HT-29 (cell line): ENCODE data around the gene SGPP2. TPM values are rescaled to one million over a fixed set of nuclear protein-coding genes. Genes with fewer than 3 reads are reported as not detected.
"Not testable (repeated sequence)": the region's sequence is repeated elsewhere in the genome, so short reads cannot be mapped to it uniquely, and the experiment has no call there.

Experiments
- DNase-seq: peaks from one replicate; pipeline ENCODE4 v3.0.0-alpha.2; 2015; ENCODE audit warnings: low spot score
- total RNA-seq: library from RNA; depleted of rRNA; stranded (reverse); fragments of >200 nt; shearing (Covaris generic); gene quantifications from 2 replicates; pipeline ENCODE4 v1.2.3, GENCODE V29; 2014; rRNA removed

The SGPP2 gene, protein sequence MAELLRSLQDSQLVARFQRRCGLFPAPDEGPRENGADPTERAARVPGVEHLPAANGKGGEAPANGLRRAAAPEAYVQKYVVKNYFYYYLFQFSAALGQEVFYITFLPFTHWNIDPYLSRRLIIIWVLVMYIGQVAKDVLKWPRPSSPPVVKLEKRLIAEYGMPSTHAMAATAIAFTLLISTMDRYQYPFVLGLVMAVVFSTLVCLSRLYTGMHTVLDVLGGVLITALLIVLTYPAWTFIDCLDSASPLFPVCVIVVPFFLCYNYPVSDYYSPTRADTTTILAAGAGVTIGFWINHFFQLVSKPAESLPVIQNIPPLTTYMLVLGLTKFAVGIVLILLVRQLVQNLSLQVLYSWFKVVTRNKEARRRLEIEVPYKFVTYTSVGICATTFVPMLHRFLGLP
- 16.9 and 23.6 TPM in 2 replicates for total RNA-seq

DNA sequence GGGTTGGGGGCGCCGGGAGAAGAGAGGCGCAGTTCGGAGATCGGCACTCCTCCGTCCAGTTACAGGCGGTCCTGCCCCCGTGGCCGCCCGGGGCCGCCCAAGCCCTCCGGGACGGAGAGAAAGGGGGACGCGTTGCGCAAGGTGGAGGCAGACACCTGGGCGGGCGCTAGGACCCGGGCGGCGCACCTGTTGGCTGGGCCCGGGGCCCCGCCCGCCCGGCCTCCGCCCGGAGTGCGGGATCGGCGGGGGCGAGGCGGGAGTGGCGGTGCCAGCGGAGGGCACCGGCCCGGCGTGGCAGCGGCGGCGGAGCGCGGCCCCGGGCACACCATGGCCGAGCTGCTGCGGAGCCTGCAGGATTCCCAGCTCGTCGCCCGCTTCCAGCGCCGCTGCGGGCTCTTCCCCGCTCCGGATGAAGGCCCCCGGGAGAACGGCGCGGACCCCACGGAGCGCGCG lies at the start of gene SGPP2:
SGPP2 (plus strand) TSS at position 268 of the 453 bp plus-strand sequence; CDS start at position 328, 60 bp downstream.
- DNase-seq = peak; percentile 56

DNA sequence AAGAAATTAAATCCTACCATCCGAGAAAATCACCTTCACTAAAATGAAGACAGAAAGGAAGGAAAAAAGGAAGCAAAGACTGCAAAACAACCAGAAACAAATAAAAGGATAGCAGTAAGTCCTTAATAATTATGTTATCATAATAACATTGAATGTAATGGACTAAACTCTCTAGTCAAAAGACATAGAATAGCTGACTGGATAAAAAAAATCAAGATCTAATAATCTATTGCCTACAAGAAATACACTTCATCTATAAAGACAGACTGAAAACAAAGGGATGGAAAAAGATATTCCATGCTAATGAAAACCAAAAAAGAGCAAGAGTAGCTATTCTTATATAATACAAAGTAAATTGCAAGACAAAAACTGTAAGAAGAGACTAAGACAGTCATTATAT lies 48.5 kb upstream of the SGPP2 start:
- no peak for DNase-seq

DNA sequence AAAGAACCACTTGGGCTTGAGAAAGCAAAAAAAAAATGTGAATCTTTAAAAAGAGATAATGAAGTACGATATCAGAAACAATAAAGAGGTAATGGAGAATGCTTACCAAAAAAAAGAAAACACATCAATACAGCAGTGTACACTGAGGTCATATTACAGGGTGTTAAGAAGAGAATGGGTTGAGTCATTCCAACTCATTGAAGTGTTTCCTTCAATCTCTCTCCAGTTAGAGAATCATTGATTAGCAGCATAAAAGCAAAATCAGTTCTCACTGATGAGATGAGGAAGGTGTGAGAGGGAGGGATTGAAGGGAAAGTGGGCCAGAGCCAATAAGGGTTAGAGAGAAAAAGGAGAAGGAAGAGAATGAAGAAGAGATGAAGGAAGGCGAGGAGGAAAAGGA lies 43.9 kb upstream of the SGPP2 start:
- no peak for DNase-seq

DNA sequence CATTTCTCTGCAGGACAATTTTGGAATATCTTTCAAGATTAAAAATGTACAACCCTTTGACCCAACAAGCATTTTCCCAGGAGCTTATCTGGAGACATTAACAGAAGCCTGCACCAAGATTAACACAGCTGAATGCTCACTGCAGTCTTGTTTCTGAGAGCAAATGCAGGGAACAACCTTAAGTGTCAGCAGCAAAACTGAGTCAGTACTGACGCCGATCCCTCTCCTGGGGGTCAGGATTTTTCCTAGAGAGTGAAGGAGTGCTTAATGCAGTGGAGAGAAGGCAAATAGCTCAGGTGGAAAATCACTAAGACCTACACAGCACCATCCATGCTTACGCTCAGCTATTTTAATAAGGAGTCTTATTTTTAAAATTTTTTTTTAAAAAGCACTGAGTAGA lies 42.8 kb upstream of the SGPP2 start:
- no peak for DNase-seq

DNA sequence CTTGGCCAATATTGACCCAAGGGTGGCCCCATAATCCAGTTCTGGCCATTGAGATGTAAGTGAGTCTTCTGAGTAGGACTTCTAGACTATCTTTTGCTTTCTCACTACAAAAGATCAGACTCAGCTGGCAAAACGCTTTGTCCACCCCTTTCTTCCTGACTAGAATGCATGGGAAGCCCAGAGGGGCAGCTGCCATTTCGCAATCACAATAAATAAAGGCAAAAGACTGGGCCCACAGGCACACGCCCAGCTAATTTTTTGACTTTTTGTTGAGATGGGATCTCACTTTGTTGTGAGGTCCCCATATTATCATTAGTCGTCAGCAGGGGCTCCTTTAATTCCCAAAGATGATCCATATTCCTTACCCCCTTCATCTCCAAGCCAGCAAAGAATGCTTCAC lies 41.1 kb upstream of the SGPP2 start:
- no peak for DNase-seq

DNA sequence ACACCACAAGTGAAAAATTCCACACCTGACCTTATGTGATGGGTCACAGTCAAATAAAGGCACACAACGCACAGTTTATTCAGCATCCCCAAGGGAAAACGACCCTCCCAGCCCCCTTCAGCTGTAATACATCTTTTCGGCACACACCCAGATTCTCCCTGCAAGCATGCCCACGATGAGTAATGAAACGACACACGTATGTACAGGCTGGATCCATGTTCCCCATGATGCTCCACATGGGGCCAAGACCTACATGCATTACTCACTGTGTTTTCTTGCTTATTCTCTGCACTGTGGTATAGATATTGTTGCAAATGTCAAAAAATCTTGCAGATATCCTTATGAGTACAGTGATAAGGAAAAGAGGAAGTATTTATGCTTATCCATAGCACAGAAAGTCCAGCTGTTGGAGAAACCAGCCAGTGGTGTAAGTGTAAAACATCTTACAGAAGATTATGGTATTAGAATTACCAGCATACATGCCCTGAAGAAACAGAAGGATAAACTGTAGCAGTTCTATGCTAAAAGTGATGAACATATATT lies 32.5 kb upstream of the SGPP2 start:
- no peak for DNase-seq

DNA sequence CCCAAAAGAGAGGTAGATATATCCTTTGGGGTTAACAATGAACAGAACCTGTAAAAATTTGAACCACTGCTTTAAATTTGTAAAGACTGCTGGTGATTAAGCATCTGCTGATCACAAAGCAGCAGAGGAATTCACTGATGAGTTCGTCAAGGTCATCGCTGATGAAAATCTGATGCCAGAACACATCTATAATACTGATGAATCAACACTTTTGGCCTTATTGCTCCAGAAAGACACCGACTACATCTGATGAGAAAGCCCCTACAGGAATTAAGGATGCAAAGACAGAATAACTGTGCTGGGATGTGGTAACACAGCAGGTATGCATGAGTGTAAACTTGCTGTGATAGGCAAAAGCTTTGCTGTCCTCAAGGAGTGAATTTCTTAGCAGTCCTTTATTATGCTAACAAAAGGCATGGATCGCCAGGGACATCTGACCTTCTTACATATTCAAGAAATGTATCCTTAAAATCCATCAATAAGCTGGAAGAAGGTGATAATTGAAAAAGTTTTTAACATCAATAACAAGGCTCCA lies 30.5 kb upstream of the SGPP2 start:
- no peak for DNase-seq

DNA sequence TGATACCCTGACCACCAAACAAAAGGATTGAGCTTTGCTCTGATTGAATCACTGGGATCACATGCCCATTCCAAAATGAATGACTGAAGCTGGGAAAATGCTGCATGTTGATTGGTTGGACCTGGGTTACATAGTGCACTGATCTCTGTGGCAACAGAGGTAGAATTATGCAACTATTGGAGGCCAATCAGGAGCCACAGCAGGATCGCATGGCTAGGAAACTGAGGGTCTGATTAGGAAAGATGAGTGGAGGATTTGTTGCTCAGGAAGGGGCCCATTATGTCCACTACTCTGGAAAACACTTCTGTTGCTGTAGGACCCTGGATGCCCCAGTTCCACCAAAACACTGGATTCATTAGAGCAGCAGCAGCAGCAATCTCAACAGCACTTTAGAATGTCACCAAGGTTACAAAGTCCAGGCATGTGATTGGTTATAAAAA lies 25.9 kb upstream of the SGPP2 start:
- no peak for DNase-seq

DNA sequence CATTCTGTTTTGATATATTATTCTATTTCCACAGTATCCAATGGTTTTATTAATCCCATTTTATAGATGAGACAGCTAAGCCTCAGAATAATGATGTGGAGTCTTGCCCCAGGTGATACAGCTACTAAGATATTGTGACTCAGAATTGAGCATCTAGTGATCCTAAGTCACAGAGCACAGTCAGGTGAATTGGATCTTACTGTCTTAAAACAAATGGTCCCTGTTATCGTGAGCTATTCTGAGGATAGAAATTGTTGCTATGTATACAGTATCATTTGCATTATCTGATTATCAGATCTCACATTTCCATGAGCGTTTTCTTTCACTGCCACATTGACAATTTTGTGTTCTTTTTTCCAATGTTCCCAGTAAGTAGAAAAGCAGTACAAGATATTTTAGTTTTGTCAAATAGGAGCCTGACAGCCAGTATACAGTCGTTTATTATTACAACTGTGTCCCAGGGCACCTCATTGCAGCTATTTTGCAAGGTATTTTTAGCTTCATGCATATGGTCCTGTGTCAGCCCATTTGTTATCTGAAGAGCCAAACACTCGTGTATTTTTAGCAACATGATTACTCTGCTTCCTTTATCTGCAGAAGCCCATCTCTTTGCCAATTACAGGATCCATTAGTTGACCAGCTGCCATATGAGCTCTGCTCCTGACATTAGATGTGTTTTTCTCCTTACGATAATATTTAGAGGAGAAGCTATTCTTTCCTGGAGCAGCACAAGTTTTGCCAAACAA lies 25.1 kb upstream of the SGPP2 start:
- DNase-seq = no peak

DNA sequence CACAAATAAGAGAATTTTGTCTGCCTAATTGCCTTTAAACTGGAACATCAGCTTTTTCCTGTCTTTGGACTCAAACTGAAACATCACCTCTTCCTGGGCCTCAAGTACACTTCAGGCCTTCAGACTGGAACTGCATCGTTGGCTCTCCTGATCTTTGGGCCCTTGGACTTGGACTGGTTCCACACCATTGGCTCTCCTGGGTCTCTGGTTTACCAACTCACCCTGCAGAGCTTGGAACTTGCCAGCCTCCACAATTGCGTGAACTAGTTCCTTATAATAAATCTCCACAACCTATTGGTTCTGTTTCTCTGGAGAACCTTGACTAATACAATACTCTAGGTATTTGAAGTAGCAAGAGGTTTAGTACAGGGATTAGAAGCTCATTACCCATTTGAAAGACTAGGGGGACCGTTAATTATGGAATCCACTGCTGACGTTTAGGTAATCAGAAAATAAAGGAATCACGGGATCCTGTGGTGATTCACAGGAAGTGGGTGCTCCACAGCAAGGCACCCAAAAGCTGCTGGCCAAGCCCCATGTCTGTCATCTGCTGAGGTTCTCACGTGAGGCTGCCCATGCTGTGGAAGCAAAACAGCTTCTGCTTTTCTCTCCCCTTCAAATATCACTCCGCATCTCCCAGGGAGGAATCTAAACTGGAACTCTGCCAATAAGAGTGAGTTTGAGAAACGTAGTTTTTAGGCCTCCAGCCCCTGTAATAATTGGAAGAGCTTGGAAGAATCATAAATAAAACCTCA lies 20.0 kb upstream of the SGPP2 start:
- DNase-seq = no peak

DNA sequence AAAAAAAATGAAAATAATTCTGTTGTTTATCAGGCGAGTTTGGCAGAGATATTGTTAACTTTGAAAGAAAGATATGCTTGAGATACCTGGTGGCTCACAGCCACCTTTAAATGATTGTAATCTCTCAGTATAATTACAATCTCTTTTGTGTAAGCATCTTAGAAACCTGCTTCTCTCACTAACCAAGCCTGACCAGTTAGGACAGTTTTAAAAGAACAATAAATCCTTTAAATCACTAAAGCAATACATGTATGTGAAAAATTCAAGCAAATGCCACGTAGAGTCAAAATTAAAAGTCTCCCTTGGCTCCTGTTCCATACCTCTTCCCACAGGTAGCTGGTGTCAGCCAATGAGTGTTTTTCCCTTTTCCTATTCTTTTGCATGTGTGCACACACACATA lies 15.7 kb upstream of the SGPP2 start:
- DNase-seq = no peak

DNA sequence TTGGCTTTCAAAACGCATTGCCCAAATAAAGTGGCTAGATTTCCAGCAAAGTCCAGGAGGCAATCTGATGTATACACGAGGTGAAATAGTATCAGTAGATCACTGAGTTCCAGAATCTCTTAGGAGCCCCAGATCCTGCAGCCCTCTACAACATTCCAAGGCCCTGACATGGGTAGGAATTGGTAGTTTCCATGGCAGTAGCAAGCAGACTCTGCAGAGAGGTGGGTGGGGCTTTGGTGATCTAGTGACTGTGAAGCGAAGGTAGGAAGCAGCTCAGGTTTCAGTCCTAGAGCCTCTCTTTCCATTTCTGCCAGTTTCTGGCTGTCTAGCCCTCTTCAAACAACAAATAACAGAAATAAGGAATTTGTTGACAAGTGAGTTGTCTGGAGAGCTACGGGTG lies 13.8 kb upstream of the SGPP2 start:
- DNase-seq = peak; percentile 23

DNA sequence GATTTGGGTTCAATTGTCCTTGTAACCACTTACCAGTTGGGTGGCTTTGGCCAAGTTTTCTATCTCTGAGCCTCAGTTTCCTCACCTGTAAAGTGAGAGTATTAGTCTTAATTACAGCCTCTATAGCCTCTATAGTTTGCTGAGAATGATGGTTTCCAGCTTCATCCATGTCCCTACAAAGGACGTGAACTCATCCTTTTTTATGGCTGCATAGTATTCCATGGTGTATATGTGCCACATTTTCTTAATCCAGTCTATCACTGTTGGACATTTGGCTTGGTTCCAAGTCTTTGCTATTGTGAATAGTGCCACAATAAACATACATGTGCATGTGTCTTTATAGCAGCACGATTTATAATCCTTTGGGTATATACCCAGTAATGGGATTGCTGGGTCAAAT lies 12.0 kb upstream of the SGPP2 start:
- not testable (repeated sequence) for DNase-seq

DNA sequence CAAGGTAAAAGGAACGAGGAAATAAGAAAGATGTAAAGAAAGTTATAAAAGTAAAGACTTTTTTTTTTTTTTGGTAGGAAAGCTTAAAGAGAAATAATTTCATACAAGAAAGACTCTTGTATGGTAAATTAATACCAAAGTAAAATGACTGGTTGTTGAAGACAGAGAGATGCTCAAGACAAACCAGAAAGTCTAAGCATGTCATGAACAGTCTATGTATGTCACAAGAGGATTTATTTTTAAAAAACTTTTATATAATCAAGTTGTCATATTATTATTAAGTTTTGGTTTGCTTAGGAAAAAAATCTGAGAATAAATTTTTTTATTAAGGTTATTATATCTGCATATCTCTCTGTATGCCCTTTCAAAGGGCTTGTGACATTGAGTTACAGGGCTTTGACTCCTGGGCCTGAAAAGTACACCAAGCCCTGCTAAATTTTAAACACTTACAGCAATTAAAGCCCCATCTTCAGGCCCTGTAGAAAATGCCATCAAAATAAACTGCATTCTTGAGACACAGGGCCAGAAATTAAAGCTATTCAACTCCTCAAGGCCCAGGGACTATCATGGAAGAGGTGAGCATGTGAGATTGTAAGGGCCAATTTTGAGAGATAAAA lies 10.9 kb upstream of the SGPP2 start:
- DNase-seq = no peak

DNA sequence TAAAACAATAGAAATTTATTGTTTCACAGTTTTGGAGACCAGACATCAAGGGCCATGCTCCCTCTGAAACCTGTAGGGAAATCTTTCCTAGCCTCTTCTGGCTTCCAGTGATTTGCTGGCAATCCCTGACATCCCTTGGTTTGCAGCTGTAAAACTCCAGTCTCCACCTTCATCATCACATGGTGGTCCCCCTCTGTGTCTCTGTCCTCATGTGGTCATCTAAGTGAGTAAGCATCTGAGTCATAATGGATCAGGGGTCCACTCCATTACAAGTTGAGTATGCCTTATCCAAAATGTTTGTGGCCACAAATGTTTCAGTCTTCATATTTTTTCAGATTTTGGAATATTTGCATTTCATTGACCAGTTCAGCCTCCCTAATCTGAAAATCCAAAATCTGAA lies 5.6 kb upstream of the SGPP2 start:
- no peak for DNase-seq

DNA sequence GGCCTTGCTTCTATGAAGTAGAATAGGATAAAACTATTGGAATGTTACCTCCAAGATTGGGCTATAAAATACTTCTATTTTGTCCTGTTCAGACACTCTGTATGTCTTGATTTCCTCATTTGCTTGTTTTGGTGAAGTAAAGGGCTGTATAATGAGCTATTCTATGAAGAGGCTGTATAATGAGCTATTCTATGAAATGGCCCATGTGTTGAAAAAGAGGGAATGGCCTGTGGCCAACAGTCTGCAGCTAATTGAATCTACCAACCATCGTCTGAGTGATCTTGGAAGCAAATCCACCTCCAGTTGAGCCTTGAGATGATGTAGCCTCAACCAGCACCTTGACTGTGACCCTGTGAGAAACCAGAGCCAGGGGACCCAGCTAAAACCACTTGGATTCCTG lies 3.8 kb upstream of the SGPP2 start:
- DNase-seq = no peak

DNA sequence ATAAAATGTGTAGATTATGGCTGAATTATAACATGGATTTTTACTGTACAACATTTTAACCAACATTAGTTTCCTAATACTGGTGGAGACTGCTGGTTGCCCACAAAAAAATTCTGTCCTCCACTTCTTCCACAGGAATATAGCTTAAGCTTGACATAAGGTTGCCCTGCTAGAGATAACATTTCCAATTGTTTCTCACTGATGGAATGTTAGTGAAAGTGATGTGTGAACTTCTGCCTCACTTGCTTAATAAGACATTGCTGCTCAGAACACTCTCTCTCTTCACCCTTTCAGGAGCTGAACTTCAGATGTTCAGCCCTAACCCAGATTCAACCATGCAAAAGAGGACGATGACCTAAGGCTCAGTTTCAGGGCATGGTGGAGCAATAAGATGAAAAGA lies 2.7 kb upstream of the SGPP2 start:
- no peak for DNase-seq

DNA sequence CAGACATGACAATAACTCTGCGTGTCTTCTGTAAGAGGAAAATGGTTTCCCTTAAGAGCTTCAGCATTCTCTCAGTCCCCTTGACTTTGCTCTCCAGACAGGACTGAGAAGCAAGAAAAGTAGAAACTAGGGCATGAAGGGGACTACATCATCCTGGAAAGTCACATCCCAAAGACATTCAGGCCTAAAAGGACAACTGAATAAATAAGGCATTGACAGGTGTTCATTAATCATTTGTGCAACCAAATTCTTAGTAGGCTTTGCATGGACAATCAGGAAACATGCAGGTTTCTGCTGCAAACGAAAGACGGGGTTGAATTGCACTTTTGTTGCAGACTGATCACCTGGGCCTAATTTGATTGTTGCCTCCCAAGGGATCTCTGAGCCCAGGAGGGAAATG lies 1.2 kb upstream of the SGPP2 start:
- DNase-seq = no peak

DNA sequence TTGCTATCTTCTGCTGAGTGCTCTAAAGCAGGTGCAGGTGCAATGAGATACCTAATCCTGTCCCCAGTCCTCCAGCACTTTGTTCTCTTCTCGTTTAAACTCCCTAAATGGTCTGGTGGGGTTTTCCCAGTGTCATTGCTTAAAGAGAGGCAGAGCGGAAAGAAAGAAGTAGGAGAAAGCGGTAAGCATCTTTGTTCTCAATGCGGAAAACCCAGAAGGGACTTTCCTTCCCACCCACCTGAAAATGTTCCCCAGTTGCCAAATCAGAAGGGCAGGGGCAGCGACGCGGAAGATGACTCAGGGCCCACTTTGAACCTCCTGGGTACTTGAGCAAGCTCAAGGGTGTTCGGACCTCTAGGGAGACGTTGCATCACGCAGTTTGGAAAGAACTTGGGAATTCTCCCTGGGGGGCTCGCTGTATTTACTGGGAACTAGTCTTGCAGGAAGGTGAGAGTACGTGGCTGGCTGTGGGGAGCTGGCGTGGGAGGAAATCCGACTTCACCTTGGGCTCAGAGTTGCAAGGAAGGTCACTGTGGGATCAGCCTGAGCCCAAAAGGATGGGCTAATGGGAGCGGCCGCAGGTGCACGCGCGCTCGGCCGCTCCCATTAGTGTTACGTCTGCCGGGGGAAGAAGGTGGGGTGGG lies 589 bp upstream of the SGPP2 start:
- DNase-seq = peak; percentile 38
